HepG2 (cell line): ENCODE data around the gene ELAPOR1. TPM values are rescaled to one million over a fixed set of nuclear protein-coding genes. Genes with fewer than 3 reads are reported as not detected.

ENCODE experiments used
- CCAR2 ChIP-seq: fragments of 200-400 bp; formaldehyde crosslinking; optimal IDR thresholded peaks from 2 replicates; pipeline ENCODE3; 2018; ENCODE audit warnings: low read depth, mild to moderate bottlenecking, low read length, moderate library complexity
- MAFK ChIP-seq, 2 experiments: IDR thresholded peaks in 1 of 2; conservative IDR thresholded peaks in 1 of 2; 2 replicates each; pipeline ENCODE4 v1.6.1; 2011; ENCODE audit warnings: improper control_type of control experiment in 2 of 2, low read length in 2 of 2
- MXI1 ChIP-seq: IDR thresholded peaks from 3 replicates; pipeline ENCODE4 v1.6.1; 2012; ENCODE audit warnings: low read depth, low read length, inconsistent platforms, borderline replicate concordance
- PCBP1 ChIP-seq: fragments of 200-400 bp; formaldehyde crosslinking; IDR thresholded peaks from 2 replicates; pipeline ENCODE4 v1.6.1; 2017; ENCODE audit warnings: mild to moderate bottlenecking, low read depth, low read length, borderline replicate concordance
- PLRG1 ChIP-seq: fragments of 450-650 bp; conservative IDR thresholded peaks from 2 replicates; pipeline ENCODE4 v1.6.1; 2016
- SAP130 ChIP-seq: IDR thresholded peaks from 2 replicates; pipeline ENCODE4 v1.6.1; 2016; ENCODE audit warnings: low read depth
- SOX6 ChIP-seq, 2 experiments: fragments of 450-650 bp in 1 of 2; sonication (generic) in 1 of 2; formaldehyde crosslinking in 1 of 2; IDR thresholded peaks; 2 replicates each; pipeline versions ENCODE4 v1.4.0 to v1.6.1; 2017 to 2020; ENCODE audit warnings: antibody characterized with exemption in 1 of 2, mild to moderate bottlenecking in 1 of 2, missing genetic modification reagents in 1 of 2
- SRF ChIP-seq: IDR thresholded peaks from 2 replicates; pipeline ENCODE4 v1.6.1; 2011; ENCODE audit warnings: mild to moderate bottlenecking, low read depth, low read length, moderate library complexity
- TBX2 ChIP-seq: sonication (generic); formaldehyde crosslinking; IDR thresholded peaks from 2 replicates; pipeline ENCODE4 v1.5.0; 2020; ENCODE audit warnings: missing genetic modification reagents, mild to moderate bottlenecking, borderline replicate concordance
- TOE1 ChIP-seq: sonication (generic); formaldehyde crosslinking; IDR thresholded peaks from 2 replicates; pipeline ENCODE4 v1.4.0; 2020; ENCODE audit warnings: mild to moderate bottlenecking, missing genetic modification reagents
- ZNF10 ChIP-seq: sonication (generic); formaldehyde crosslinking; IDR thresholded peaks from 2 replicates; pipeline ENCODE4 v1.4.0; 2020; ENCODE audit warnings: mild to moderate bottlenecking, low read depth, missing genetic modification reagents, borderline replicate concordance
- ZNF292 ChIP-seq: sonication (generic); formaldehyde crosslinking; IDR thresholded peaks from 2 replicates; pipeline ENCODE4 v1.8.1; 2022; ENCODE audit warnings: mild to moderate bottlenecking, low read depth, missing genetic modification reagents, borderline replicate concordance
- ZNF354B ChIP-seq: sonication (generic); formaldehyde crosslinking; IDR thresholded peaks from 2 replicates; pipeline ENCODE4 v1.8.0; 2022; ENCODE audit warnings: mild to moderate bottlenecking, missing genetic modification reagents
- ZNF567 ChIP-seq: sonication (generic); formaldehyde crosslinking; IDR thresholded peaks from 2 replicates; pipeline ENCODE4 v1.8.1; 2023; ENCODE audit warnings: mild to moderate bottlenecking, missing genetic modification reagents, borderline replicate concordance
- polyA plus RNA-seq, 8 experiments: library from polyadenylated mRNA; depleted of rRNA in 3 of 8; stranded (reverse) in 7 of 8; unstranded in 1 of 8; fragments of >200 nt; fragmentation: Illumina TruSeq in 4 of 8; extraction: Trizol in 4 of 8; gene quantifications; 2 replicates each; pipeline versions ENCODE4 v1.2.1 to v1.2.3, GENCODE V29; 2011 to 2016; ENCODE audit warnings: low read depth in 4 of 8, missing spikeins in 1 of 8, mixed read lengths in 1 of 8; ENCODE audit not compliant: insufficient read depth in 1 of 8
- total RNA-seq, 5 experiments: library from RNA; depleted of rRNA; stranded (reverse); fragments of >200 nt; fragmentation: Illumina TruSeq; extraction: Trizol; gene quantifications; 2 replicates each; pipeline ENCODE4 v1.2.3, GENCODE V29; 2016; ENCODE audit warnings: low read depth in 1 of 5
- TF ChIP-seq, protein P1 (sequence below): sonication (generic); formaldehyde crosslinking; IDR thresholded peaks from 2 replicates; pipeline ENCODE4 v1.8.0; 2022; ENCODE audit warnings: mild to moderate bottlenecking, missing genetic modification reagents; ENCODE audit not compliant: insufficient replicate concordance
- TF ChIP-seq, protein P2 (sequence below): sonication (generic); formaldehyde crosslinking; IDR thresholded peaks from 2 replicates; pipeline ENCODE4 v1.9.0; 2021; ENCODE audit warnings: missing genetic modification reagents, borderline replicate concordance
- TF ChIP-seq, protein P3 (sequence below): sonication (generic); formaldehyde crosslinking; IDR thresholded peaks from 2 replicates; pipeline ENCODE4 v1.4.0; 2020; ENCODE audit warnings: missing genetic modification reagents
- TF ChIP-seq, protein P4 (sequence below): sonication (generic); formaldehyde crosslinking; IDR thresholded peaks from 2 replicates; pipeline ENCODE4 v1.4.0; 2020; ENCODE audit warnings: missing genetic modification reagents, borderline replicate concordance

The ELAPOR1 gene
- total and polyA plus RNA-seq, 2 of the 13 experiments (the other 11 are each of a cell fraction or from before 2014, with no cell fraction given) = 0.13 to 0.20 TPM

DNA sequence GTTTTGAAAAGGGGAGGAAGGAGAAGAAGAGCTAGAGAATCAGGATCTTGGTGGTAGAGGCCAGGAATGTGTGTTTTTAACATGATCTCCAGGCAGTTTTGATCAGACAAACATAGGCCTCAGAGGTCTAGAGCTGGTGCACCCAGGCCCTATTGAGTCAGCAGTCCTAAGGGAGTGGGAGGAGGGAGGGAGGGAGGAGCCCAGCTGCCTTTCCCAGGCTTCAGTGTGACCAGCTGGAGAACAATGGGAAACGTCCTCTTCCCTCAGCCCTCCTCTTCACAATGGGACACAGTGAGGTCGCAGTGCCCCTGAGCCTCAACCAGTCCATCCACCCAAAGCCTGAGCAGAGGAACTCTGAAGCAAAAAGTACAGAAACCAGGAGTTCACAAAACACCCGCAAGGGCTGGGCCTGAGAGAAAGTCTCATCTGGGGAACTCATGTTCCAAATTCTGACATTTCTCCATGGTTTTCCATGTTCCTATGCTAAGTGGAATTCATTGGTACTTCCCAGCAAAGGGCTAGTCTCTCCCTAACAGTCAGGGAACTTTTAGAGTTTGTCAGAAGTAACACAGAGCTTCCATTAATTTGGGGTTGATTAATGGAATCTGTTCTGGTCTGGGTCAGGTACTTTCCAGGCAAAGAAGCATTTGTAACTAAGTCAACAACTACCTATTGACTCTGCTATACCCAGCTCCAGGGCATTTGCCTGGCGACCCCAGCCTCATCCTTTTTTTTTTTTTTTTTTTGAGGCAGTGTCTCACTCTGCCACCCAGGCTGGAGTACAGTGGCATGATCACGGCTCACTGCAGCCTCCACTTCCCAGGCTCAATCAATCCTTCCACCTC lies 37.5 kb downstream of the ELAPOR1 start (continued):
- TF ChIP-seq ZNF567 (CRISPR knock-in tag) (no peak), SOX6 (IDR thresholded peaks at IDR 0.05) (no peak), SOX6 (CRISPR knock-in tag; IDR thresholded peaks at IDR 0.05) (peak; percentile 79), PCBP1 (no peak), SAP130 (CRISPR knock-in tag) (peak; percentile 44; the same call in 1 of the 2 replicates), ZNF292 (CRISPR knock-in tag) (0 out of 2 replicates have a peak, but pooled peaks have one; percentile 49), TBX2 (CRISPR knock-in tag) (peak; percentile 10; the same call in 1 of the 2 replicates), ZNF354B (CRISPR knock-in tag) (no peak), MAFK (conservative IDR thresholded peaks at IDR 0.05 in 1 of 2, IDR thresholded peaks at IDR 0.05 in 1 of 2; ENCODE audit: low read length in 2 of 2) (peak; percentile 7 to 30; a peak in 1 of 4 replicates), CCAR2 (no peak), SRF (no peak), TOE1 (no peak), ZNF10 (no peak), MXI1 (no peak), PLRG1 (no peak)
- TF ChIP-seq, protein P1, sequence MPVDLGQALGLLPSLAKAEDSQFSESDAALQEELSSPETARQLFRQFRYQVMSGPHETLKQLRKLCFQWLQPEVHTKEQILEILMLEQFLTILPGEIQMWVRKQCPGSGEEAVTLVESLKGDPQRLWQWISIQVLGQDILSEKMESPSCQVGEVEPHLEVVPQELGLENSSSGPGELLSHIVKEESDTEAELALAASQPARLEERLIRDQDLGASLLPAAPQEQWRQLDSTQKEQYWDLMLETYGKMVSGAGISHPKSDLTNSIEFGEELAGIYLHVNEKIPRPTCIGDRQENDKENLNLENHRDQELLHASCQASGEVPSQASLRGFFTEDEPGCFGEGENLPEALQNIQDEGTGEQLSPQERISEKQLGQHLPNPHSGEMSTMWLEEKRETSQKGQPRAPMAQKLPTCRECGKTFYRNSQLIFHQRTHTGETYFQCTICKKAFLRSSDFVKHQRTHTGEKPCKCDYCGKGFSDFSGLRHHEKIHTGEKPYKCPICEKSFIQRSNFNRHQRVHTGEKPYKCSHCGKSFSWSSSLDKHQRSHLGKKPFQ (CRISPR knock-in tag) = no peak
- TF ChIP-seq, protein P2, sequence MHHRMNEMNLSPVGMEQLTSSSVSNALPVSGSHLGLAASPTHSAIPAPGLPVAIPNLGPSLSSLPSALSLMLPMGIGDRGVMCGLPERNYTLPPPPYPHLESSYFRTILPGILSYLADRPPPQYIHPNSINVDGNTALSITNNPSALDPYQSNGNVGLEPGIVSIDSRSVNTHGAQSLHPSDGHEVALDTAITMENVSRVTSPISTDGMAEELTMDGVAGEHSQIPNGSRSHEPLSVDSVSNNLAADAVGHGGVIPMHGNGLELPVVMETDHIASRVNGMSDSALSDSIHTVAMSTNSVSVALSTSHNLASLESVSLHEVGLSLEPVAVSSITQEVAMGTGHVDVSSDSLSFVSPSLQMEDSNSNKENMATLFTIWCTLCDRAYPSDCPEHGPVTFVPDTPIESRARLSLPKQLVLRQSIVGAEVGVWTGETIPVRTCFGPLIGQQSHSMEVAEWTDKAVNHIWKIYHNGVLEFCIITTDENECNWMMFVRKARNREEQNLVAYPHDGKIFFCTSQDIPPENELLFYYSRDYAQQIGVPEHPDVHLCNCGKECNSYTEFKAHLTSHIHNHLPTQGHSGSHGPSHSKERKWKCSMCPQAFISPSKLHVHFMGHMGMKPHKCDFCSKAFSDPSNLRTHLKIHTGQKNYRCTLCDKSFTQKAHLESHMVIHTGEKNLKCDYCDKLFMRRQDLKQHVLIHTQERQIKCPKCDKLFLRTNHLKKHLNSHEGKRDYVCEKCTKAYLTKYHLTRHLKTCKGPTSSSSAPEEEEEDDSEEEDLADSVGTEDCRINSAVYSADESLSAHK = no peak
- TF ChIP-seq, protein P3, sequence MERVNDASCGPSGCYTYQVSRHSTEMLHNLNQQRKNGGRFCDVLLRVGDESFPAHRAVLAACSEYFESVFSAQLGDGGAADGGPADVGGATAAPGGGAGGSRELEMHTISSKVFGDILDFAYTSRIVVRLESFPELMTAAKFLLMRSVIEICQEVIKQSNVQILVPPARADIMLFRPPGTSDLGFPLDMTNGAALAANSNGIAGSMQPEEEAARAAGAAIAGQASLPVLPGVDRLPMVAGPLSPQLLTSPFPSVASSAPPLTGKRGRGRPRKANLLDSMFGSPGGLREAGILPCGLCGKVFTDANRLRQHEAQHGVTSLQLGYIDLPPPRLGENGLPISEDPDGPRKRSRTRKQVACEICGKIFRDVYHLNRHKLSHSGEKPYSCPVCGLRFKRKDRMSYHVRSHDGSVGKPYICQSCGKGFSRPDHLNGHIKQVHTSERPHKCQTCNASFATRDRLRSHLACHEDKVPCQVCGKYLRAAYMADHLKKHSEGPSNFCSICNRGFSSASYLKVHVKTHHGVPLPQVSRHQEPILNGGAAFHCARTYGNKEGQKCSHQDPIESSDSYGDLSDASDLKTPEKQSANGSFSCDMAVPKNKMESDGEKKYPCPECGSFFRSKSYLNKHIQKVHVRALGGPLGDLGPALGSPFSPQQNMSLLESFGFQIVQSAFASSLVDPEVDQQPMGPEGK (CRISPR knock-in tag) = 0 out of 2 replicates have a peak, but pooled peaks have one; percentile 11
- TF ChIP-seq, protein P4, sequence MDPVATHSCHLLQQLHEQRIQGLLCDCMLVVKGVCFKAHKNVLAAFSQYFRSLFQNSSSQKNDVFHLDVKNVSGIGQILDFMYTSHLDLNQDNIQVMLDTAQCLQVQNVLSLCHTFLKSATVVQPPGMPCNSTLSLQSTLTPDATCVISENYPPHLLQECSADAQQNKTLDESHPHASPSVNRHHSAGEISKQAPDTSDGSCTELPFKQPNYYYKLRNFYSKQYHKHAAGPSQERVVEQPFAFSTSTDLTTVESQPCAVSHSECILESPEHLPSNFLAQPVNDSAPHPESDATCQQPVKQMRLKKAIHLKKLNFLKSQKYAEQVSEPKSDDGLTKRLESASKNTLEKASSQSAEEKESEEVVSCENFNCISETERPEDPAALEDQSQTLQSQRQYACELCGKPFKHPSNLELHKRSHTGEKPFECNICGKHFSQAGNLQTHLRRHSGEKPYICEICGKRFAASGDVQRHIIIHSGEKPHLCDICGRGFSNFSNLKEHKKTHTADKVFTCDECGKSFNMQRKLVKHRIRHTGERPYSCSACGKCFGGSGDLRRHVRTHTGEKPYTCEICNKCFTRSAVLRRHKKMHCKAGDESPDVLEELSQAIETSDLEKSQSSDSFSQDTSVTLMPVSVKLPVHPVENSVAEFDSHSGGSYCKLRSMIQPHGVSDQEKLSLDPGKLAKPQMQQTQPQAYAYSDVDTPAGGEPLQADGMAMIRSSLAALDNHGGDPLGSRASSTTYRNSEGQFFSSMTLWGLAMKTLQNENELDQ (CRISPR knock-in tag) = peak; percentile 25; the same call in 1 of the 2 replicates
